ENCODE measurements around the gene XYLT2. TPM values are rescaled to one million over a fixed set of nuclear protein-coding genes. Genes with fewer than 3 reads are reported as not detected.

Gene XYLT2
- total RNA-seq, 1 donor from 2014 or later: 13.0 TPM

DNA sequence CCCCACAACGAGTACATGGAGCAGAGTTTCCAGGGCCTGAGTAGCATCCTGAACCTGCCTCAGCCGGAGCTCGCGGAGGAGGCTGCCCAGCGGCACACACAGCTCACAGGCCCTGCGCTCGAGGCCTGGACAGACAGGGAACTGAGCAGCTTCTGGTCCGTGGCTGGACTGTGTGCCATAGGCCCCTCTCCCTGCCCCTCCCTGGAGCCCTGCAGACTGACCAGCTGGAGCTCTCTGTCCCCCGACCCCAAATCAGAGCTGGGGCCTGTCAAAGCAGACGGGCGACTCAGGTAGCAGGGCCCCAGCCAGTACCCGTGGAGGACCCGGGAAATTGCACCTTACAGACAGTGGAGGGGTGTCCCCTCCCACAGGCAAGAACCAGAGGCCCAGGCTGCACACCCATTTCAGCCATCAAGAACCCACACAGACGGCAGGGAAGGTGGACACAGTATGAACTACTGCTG, 14.1 kb downstream of the XYLT2 start:
- no peak for ATAC-seq (ENCODE audit: poor library complexity)
- no peak for DNase-seq
- intact Hi-C loops (cut with DNase I): no loop called here

DNA sequence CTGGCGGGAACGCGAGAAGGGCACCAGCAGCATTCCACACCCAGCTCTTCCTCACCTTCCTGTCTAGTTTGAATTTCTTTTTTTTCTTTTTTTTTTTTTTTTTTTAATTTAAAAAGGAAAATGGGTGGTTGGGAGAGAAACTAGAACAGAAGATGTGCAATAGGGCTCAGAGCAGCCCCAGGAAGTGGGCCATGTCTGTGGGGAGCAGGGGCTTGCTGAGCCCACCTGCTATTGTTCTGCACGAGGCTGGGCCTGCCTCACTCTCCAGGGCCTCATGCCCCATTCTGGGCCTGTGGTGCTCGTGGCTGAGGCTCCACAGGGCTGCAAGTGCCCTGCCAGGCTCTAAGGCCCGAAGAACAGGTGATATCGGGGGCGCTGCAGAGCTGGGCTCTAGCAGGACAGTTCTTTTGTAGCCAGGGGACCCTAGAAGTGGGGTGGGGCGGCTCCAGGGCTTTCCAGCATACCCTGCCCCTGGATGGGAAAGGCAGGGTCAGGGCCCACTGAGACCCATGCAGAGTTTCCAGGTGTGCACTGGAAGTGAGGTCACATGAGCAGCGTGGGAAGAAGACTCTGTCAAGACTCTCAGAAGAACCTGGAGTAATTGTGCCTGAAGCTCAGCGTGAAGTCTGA, 14.7 kb downstream of the XYLT2 start:
- no peak for ATAC-seq (ENCODE audit: poor library complexity)
- no peak for DNase-seq
- intact Hi-C loops (cut with DNase I): no loop called here

DNA sequence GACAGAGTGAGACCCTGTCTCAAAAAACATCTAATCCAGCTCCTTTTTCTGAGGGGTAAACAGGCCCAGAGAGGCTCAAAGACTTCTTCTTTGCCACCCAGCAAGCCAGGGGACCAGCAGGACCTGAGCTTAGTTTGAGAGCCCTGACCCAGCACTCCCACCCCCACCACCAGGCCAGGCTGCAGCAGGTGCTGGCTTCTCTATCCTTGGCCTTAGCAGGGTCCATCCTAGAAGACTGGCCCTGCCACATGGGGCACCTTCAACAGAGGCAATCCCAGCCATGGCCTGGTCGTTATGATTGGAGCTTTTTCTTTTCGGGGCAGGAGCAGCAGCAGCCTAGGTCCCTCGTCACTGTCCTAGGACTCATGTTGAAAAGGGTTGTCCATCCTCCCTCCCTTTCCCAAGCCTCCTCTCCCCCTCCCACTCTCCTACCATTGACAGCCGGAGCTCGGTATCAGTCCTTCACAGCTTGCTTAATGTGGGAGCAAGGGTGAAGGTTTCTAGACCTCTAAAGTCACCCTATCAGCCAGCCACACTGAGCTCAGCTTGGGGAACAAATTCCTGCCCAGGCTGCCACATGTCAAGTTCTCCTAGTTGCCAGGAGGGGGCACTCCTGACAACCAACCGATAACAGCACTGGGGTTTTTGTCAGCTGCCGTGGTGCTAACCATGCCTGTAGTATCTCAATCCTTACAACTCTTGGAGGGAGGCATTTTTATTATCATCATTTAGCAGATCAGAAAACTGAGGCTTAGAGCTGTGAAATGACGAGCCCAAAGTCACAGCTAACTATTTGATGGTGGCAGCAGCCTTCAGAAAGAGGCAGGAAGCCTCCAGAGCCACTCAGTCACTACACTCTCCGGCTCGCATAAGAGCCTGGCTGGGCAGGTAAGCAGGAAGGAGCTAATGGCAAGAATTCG, 15.9 kb downstream of the XYLT2 start:
- ATAC-seq (ENCODE audit: poor library complexity) (peak; percentile 59), DNase-seq (no peak)
- intact Hi-C loops (cut with DNase I): no loop called here

- no peak for ATAC-seq (ENCODE audit: poor library complexity)
- DNase-seq: no peak
- intact Hi-C loops (cut with DNase I): no loop called here
These were observed 16.7 kb downstream of the XYLT2 start for GRCh38 chr17:50362661-50363060.

DNA sequence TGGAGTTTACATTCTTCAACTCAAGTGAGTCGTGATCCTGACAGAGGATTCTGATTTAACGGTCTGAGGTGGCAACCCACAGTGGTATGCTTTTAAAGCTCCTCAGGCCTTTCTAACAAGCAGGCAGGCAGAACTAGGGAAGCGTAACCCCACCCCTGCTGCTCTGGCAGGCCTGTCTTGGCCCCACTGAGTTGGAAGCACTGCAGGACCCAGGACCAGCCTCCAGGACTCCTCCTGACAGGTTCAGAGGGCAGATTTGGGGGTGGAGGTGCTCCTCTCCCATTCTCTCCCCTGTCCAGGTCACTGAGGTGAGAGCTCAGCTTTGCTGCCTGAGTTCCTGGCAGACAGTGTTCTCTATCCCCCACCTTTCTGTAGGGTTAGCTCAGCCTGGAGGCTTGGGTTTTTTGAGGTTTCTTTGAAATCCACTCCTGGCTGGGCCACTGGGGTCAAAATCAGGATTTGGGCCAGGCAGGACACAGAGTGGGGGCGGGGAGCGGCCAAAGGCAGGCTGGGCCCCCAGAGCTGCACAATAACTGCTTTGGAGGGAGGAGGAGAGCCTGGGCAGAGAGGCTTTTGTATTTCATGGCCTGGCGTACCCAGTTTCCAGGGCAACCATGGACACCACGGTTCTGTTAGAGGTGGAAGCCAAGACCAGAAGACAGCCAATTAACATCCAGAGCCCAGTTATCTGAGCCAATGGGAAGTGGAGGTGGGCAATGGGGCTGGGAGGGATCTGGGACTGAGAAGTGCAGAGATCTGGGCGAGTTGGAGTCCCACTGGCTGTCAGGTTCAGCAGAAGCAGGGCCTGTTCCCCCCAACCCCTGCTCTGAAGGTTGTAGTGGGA, 17.5 kb downstream of the XYLT2 start:
- intact Hi-C loops (cut with DNase I): no loop called here

DNA sequence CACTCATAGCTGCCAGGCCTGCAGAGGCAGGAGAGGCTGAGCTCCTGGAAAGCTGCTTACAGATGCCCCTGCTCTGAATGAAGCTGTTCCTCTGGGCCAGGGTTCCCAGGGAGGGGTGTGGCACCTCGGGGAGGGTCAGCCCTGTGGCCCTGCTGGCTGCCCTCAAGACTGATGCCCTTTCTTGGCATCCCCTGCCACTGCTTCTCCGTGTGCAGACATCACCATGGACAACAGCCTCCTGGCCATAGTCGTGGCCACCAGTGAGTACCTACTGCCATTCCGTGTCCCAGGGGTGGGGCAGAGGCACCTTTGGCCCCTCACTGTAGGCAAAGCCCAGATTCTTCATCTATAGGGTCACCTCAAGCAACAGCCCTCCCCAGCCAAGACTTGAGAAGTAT, 18.1 kb downstream of the XYLT2 start:
- intact Hi-C loops (cut with DNase I): no loop called here
- DNase-seq (no peak), ATAC-seq (ENCODE audit: poor library complexity) (no peak)

More for the DNA sequence above, 17.5 kb downstream of the XYLT2 start:
- DNase-seq (no peak), ATAC-seq (ENCODE audit: poor library complexity) (no peak)

DNA sequence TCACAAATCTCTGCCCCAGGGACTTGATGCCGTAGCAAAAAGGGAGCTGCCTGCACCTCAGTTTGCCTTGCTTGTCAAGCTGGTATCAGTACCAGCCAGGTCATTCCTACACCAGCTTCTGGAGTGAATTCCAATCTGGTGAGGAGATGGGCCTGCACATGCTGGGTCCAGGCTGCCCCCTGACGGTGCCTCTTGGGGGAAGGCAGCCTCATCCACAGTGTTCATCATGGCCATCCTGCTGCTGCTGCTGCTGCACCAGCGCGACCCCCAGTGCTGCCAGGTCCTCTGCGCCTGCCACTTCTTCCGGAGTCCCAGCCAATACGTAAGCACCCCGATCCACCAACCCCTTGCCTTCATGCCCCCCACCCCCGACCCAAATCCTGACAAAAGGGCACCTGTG, 18.8 kb downstream of the XYLT2 start:
- intact Hi-C loops (cut with DNase I): no loop called here
- ATAC-seq (ENCODE audit: poor library complexity) (no peak), DNase-seq (no peak)

DNA sequence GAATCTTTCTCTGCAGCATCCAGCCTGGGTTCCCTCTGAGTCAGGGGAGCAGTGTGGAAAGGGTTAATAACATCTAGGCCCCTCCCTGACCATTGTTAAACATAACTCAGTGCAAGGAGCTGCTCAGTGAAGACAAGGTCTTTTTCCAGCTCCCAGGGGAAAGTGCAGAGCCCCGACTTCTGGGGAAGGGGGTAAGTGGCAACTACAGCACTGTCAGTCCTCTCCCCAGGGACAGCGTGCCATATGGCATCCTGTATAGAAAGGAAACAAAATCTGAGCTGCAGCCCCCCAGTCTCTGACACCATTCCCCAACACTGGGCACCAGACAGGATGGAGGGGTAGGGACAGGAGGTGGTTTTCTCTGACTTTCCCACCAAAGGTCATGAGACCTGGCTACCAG, 19.2 kb downstream of the XYLT2 start:
- intact Hi-C loops (cut with DNase I): no loop called here
- no peak for ATAC-seq (ENCODE audit: poor library complexity)

DNA sequence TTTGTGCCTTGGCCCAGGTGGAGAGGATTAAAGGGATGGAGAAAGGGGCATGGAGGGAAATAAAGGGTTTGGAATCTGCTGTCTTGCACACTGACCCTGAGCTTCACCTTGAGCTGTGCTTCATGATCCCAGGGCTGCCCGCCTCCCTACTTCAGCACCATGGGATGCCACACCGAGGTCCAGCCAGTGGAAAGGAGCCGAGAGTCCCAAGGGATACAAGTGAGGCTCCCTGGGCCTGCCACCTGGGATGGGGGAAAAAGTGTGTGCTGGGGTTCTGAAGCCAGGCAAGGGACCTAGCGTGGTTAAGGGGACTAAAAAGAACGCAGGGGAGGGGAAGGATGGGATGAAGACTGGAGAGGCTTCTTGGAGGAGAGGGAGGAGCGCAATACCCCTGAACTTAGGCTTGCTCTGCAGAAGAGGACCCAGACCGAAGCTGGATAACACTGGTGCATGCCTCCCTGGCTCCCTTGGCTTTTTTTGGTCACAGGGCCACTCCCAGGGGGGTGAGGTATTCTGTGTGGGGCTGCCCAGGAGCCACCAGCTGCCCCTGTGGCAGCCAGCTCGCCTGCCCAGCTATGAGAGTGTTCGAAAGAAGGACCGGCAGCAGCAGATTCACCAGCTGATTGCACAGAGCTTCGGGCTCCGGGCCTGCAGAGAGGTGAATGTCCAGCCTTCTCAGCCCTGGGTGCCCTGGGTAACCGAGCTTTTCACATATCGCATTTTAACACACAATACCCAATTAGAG, 19.9 kb downstream of the XYLT2 start:
- ATAC-seq (ENCODE audit: poor library complexity) (no peak), DNase-seq (no peak)
- intact Hi-C loops (cut with DNase I): no loop called here

More for the DNA sequence above, 19.2 kb downstream of the XYLT2 start:
- DNase-seq: no peak

GRCh38 chr17:50367401-50367800, 21.5 kb downstream of the XYLT2 start:
- intact Hi-C loops (cut with DNase I): no loop called here
- ATAC-seq (ENCODE audit: poor library complexity) (no peak), DNase-seq (no peak)

DNA sequence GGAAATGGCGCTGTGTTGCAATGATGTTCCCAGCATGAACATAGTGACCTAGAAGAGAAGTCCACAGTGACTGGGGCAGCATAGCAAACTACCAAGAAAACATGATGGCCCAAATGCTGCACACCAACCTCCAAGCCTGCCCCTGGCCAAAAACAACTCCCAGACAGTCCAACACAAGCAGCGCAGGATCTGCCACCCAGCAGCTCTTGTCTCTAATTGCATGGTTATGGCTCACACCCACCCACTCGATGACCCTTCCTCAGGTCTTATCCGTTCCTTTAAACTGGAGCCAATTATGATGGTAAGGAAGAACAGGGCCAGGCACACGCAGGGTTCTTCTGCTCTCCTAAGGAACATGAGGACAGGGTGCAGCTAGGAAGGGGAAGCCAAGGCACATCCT, 24.1 kb downstream of the XYLT2 start:
- DNase-seq (no peak), ATAC-seq (ENCODE audit: poor library complexity) (no peak)
- intact Hi-C loops (cut with DNase I): no loop called here

GRCh38 chr17:50371526-50371925, 25.6 kb downstream of the XYLT2 start:
- intact Hi-C loops (cut with DNase I): no loop called here
- no peak for ATAC-seq (ENCODE audit: poor library complexity)

DNA sequence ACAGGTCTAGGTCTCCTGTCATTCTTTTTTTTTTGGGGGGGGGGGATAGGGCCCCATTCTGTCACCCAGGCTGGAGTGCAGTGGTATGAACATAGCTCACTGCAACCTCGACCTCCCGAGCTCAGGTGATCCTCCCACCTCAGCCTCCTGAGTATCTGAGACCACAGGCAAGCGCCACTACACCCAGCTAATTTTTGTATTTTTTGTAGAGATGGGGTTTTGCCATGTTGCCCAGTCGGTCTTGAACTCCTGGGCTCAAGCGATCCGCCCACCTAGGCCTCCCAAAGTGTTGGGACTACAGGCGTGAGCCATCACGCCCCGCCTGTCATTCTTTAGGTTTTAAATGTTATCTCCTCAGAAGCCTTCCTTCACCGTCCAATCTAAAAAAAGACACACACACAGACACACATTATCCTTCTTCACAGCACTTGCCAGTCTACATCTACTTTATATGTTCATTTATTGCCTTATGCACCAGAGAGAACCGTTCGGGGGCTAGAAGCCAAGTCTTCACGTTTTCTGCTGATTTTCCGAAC, 26.4 kb downstream of the XYLT2 start:
- ATAC-seq (ENCODE audit: poor library complexity) (peak; percentile 2), DNase-seq (no peak)
- intact Hi-C loops (cut with DNase I): no loop called here

More at GRCh38 chr17:50371526-50371925, 25.6 kb downstream of the XYLT2 start:
- DNase-seq: no peak

GRCh38 chr17:50372758-50373556, 27.0 kb downstream of the XYLT2 start, which contains the start of the genes EME1 and MRPL27:
Gene EME1 (plus strand): TSS chr17:50373229. CDS start chr17:50375209, 1,980 bp downstream.
Gene MRPL27 (minus strand): TSS chr17:50373184. CDS start chr17:50373170, 14 bp downstream.
- intact Hi-C loops (cut with DNase I): no loop called here
- peak; percentile 91 for DNase-seq
- peak; percentile 98 for ATAC-seq (ENCODE audit: poor library complexity)

- intact Hi-C loops (cut with DNase I): no loop called here
- ATAC-seq (ENCODE audit: poor library complexity) (no peak), DNase-seq (no peak)
These were observed 27.8 kb downstream of the XYLT2 start for GRCh38 chr17:50373705-50374104.

GRCh38 chr17:50375858-50376538, 30.1 kb downstream of the XYLT2 start:
- no peak for ATAC-seq (ENCODE audit: poor library complexity)
- DNase-seq: no peak
- intact Hi-C loops (cut with DNase I): no loop called here
